22Rv1 (cell line): ENCODE measurements around the gene DEFB112.

Experiments
- H3K27ac ChIP-seq: fragments of 450-650 bp; 2 replicates; pipeline ENCODE4 v1.5.1; 2017
- CTCF ChIP-seq: fragments of 450-650 bp; IDR thresholded peaks from 2 replicates; pipeline ENCODE4 v1.5.1; 2017; ENCODE audit warnings: mild to moderate bottlenecking
- ZFX ChIP-seq: fragments of 450-650 bp; IDR thresholded peaks from 2 replicates; pipeline ENCODE4 v1.6.1; 2017; ENCODE audit warnings: antibody characterized with exemption, borderline replicate concordance

The DEFB112 gene

DNA sequence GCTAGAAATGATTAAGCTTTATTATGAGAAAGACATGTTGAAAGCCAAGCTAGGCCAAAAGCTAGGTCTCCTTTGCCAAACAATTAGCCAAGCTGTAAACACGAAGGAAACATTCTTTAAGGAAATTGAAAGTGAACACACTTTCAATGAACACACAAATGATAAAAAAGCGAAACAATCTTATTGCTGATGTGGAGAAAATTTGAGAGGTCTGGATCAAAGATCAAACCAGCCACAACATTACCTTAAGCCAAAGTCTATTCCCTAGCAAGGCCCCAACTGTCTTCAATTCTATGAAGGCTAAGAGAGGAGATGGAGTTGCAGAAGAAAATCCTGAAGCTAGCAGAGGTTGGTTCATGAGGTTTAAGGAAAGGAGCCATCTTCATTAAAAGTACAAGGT lies 40.2 kb upstream of the DEFB112 start:
- no peak overlapping the region for H3K27ac ChIP-seq

GRCh38 chr6:50087231-50087954 lies 37.7 kb upstream of the DEFB112 start:
- TF ChIP-seq ZFX (no peak), CTCF (peak; percentile 34)
- no peak overlapping the region for H3K27ac ChIP-seq

More for the DNA sequence above, 40.2 kb upstream of the DEFB112 start:
- TF ChIP-seq CTCF (no peak), ZFX (no peak)

- no peak for TF ChIP-seq CTCF
- no peak for TF ChIP-seq ZFX
- no peak overlapping the region for H3K27ac ChIP-seq
Observed at GRCh38 chr6:50077385-50077784, 27.7 kb upstream of the DEFB112 start.

- no peak for TF ChIP-seq ZFX
- TF ChIP-seq CTCF: no peak
Observed at GRCh38 chr6:50076431-50076830, 26.7 kb upstream of the DEFB112 start.

DNA sequence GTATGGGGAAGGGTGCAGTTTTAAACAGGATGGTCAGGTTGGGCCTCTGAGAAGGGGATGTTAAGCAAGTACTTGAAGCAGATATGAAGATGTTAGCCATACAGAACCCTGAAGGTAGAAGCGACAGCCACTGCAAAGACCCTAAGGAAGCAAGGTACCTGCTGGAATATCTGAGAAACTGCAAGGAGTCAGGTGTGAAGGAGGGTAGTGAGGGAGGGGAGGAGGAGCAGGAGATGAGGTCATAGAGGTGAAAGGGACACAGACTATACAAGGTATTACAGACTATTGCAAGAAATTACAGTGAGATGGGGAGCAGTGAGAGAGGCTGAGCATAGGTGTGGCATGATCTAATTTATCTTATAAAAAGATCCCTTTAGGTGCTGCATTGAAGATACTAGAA lies 22.2 kb upstream of the DEFB112 start:
- no peak overlapping the region for H3K27ac ChIP-seq
- TF ChIP-seq CTCF (no peak), ZFX (no peak)

More at GRCh38 chr6:50076431-50076830, 26.7 kb upstream of the DEFB112 start:
- H3K27ac ChIP-seq: no peak overlapping the region

- TF ChIP-seq CTCF (no peak), ZFX (no peak)
- no peak overlapping the region for H3K27ac ChIP-seq
Observed at GRCh38 chr6:50070101-50070500, 20.4 kb upstream of the DEFB112 start.

GRCh38 chr6:50062051-50062450 lies 12.3 kb upstream of the DEFB112 start:
- TF ChIP-seq CTCF (peak; percentile 77), ZFX (no peak)
- no peak overlapping the region for H3K27ac ChIP-seq
